Gastrocnemius medialis (tissue), 4 donors: Measurements from ENCODE around the gene PRKCE.

Experiments used
- POLR2A ChIP-seq, 2 donors: fragments of 450-650 bp; IDR thresholded peaks; one replicate each; pipeline ENCODE4 v1.6.1; 2017; ENCODE audit warnings: antibody characterized with exemption in 2 of 2, mild to moderate bottlenecking in 2 of 2, moderate library complexity in 2 of 2
- TF ChIP-seq, protein P1 (sequence below), 5 experiments: fragments of 450-650 bp in 3 of 5; fragments of 200-600 bp in 2 of 5; sonication (generic) in 2 of 5; IDR thresholded peaks in 4 of 5; conservative IDR thresholded peaks in 1 of 5; 1 replicate in 4 of 5; 2 replicates in 1 of 5; pipeline ENCODE4 v1.5.1; 2016 to 2019; ENCODE audit warnings: antibody characterized with exemption in 5 of 5, mild to moderate bottlenecking in 3 of 5, moderate library complexity in 3 of 5

DNA sequence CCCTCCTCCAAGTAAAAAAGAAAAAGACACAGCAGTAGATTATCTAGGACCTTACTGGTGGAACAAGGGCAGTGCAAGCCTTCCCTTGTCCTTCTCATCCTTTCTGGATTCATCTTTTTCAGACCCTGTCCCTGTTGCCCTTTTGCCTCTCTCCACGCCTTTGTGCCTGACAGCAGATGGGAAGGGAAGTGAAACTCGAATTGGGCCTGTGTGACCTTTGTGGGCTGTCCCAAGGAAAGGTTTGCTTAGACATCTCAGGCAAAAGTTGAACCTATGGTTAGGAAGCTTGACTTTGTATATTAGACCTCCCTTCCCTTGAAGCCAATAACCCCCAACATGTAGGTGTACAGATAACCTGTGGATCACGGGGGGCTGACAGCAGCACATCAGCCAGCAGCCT is 185.3 kb downstream of the PRKCE start:
- TF ChIP-seq, protein P1, sequence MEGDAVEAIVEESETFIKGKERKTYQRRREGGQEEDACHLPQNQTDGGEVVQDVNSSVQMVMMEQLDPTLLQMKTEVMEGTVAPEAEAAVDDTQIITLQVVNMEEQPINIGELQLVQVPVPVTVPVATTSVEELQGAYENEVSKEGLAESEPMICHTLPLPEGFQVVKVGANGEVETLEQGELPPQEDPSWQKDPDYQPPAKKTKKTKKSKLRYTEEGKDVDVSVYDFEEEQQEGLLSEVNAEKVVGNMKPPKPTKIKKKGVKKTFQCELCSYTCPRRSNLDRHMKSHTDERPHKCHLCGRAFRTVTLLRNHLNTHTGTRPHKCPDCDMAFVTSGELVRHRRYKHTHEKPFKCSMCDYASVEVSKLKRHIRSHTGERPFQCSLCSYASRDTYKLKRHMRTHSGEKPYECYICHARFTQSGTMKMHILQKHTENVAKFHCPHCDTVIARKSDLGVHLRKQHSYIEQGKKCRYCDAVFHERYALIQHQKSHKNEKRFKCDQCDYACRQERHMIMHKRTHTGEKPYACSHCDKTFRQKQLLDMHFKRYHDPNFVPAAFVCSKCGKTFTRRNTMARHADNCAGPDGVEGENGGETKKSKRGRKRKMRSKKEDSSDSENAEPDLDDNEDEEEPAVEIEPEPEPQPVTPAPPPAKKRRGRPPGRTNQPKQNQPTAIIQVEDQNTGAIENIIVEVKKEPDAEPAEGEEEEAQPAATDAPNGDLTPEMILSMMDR (IDR thresholded peaks at IDR 0.05 in 4 of 5, conservative IDR thresholded peaks at IDR 0.05 in 1 of 5): no peak
- no peak for TF ChIP-seq POLR2A (IDR thresholded peaks at IDR 0.05)
